H7 (cell line): ENCODE data around the gene CLEC2A. TPM values are rescaled to one million over a fixed set of nuclear protein-coding genes. Genes with fewer than 3 reads are reported as not detected.

Source experiments
- total RNA-seq: library from RNA; depleted of rRNA; stranded (reverse); fragments of >200 nt; shearing (Covaris generic); gene quantifications from 2 replicates; pipeline ENCODE4 v1.2.3, GENCODE V29; 2014; rRNA removed

Gene CLEC2A
- total RNA-seq, 1 experiment from 2014 or later: not detected

Other genes with a start within 250 kb of the CLEC2A start
- not detected in 2 replicates for gene CLECL1, start 199.3 kb downstream of the CLEC2A start, total RNA-seq
- gene CD69, start 171.5 kb downstream of the CLEC2A start, total RNA-seq: not detected in 2 replicates
- gene KLRF1, start 104.9 kb downstream of the CLEC2A start, total RNA-seq: 0.42 TPM in 1 of 2 replicates, not detected in the other
- 0.18 TPM in 1 of 2 replicates, not detected in the other for gene CLEC2B, start 63.0 kb downstream of the CLEC2A start, total RNA-seq
- not detected in 2 replicates for gene KLRF2, start 50.9 kb downstream of the CLEC2A start, total RNA-seq
- not detected in 2 replicates for gene CLEC12A, start 39.0 kb upstream of the CLEC2A start, total RNA-seq
- not detected in 2 replicates for gene CLEC1B, start 66.8 kb upstream of the CLEC2A start, total RNA-seq
- gene CLEC12B, start 78.3 kb upstream of the CLEC2A start, total RNA-seq: not detected in 2 replicates
- not detected in 2 replicates for gene CLEC9A, start 98.3 kb upstream of the CLEC2A start, total RNA-seq
- not detected in 2 replicates for gene CLEC1A, start 166.6 kb upstream of the CLEC2A start, total RNA-seq
- gene CLEC7A, start 197.8 kb upstream of the CLEC2A start, total RNA-seq: 0.07 TPM in 2 replicates
- not detected in 2 replicates for gene OLR1, start 239.8 kb upstream of the CLEC2A start, total RNA-seq
- not detected in 2 replicates for gene TMEM52B, start 246.7 kb upstream of the CLEC2A start, total RNA-seq